ENCODE data around the gene C1orf116. TPM values are rescaled to one million over a fixed set of nuclear protein-coding genes. Genes with fewer than 3 reads are reported as not detected.
A peak's percentile ranks its signal among the peaks of the same experiment; 100 is the strongest.

The C1orf116 gene
- total RNA-seq, 3 donors from 2014 or later, result under 0.01 to 22.2 (median 5.6) TPM

DNA sequence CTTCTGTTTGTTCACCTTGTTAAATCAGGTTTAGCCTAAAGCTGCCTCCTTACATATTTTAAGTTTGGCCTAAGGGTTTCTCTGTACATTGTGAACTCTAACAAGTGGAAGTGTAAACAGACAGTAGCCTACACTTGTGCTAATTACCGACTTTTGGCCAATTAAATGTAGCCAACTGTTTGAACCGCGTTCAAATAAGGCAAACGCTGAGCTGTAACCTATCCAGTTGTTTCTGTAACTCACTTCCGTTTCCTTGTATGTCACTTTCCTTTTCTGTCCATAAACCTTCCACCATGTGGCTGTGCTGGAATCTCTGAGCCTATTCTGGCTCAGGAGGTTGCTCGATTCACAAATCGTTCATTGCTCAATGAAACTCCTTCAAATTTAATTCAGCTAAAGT is 54.3 kb downstream of the C1orf116 start:
- Histone ChIP-seq H3K27ac (peak overlapping the region in 1 of 2 donors; percentile 26), H3K9me3 (no peaks in the 10 kb centered on the region), H3K4me3 (no peak overlapping the region), H3K27me3 (no peaks in the 10 kb centered on the region), H3K4me1 (no peaks in the 10 kb centered on the region), H3K36me3 (no peaks in the 10 kb centered on the region)
- intact Hi-C loops (cut with DNase I; ENCODE audit: low total_unique reads), result no loop called here
- DNase-seq (ENCODE audit: low spot score in 2 of 2), result no peak
- TF ChIP-seq, protein P1, sequence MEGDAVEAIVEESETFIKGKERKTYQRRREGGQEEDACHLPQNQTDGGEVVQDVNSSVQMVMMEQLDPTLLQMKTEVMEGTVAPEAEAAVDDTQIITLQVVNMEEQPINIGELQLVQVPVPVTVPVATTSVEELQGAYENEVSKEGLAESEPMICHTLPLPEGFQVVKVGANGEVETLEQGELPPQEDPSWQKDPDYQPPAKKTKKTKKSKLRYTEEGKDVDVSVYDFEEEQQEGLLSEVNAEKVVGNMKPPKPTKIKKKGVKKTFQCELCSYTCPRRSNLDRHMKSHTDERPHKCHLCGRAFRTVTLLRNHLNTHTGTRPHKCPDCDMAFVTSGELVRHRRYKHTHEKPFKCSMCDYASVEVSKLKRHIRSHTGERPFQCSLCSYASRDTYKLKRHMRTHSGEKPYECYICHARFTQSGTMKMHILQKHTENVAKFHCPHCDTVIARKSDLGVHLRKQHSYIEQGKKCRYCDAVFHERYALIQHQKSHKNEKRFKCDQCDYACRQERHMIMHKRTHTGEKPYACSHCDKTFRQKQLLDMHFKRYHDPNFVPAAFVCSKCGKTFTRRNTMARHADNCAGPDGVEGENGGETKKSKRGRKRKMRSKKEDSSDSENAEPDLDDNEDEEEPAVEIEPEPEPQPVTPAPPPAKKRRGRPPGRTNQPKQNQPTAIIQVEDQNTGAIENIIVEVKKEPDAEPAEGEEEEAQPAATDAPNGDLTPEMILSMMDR (IDR thresholded peaks at IDR 0.05), result no peak
- TF ChIP-seq POLR2AphosphoS5 (IDR thresholded peaks at IDR 0.05) (no peak), POLR2A (IDR thresholded peaks at IDR 0.05) (no peak)

DNA sequence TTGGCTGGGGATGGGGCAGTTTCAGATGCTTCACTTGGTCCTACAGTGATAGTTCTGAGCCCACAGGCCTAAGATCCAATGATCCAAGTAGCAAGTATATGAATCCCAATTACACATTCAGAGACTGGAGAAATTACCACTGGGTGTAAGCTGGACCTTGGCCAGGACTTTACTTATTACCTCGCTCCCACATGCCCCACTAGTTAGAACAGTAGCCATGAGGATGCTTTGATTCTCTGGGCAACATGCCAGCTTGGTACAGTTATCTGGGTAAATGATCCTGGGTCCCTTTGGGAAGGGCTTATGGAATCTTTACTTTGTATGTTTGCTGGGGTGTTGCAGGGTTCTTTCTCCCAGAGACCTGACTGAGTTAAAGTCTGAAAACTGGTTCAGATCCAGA is 57.2 kb downstream of the C1orf116 start:
- DNase-seq (ENCODE audit: low spot score in 2 of 2), result no peak
- Histone ChIP-seq H3K4me1 (no peaks in the 10 kb centered on the region), H3K4me3 (no peak overlapping the region), H3K9me3 (no peaks in the 10 kb centered on the region), H3K36me3 (no peaks in the 10 kb centered on the region), H3K27ac (no peak overlapping the region), H3K27me3 (no peaks in the 10 kb centered on the region)
- TF ChIP-seq POLR2A (IDR thresholded peaks at IDR 0.05), result no peak
- TF ChIP-seq, protein P1 (IDR thresholded peaks at IDR 0.05), result no peak
- no peak for TF ChIP-seq POLR2AphosphoS5 (IDR thresholded peaks at IDR 0.05)
- intact Hi-C loops (cut with DNase I; ENCODE audit: low total_unique reads), result no loop called here

DNA sequence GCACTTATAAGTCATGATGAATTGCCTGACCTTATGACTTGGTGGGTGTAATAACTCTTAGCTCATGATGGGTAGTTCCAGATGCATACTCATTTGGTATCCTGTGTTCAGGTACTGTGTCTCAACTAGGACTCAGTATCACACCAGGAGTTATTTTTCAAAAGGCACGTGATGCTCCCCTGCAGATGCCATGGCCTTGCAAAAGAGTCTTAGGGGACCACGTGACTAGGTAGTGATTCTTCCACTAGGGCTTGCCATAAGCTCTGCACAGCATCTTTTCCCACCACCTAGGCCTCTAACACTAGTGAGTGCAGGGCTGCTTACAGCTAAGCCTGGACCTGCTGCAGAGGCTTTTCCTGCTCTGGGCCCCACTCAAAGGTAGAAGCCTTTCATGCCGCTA is 58.4 kb downstream of the C1orf116 start:
- no peak overlapping the region for H3K27ac ChIP-seq
- H3K9me3 ChIP-seq, result no peaks in the 10 kb centered on the region
- no peak overlapping the region for H3K4me3 ChIP-seq
- H3K36me3 ChIP-seq, result no peaks in the 10 kb centered on the region
- no peaks in the 10 kb centered on the region for H3K27me3 ChIP-seq
- no peaks in the 10 kb centered on the region for H3K4me1 ChIP-seq
- intact Hi-C loops (cut with DNase I; ENCODE audit: low total_unique reads), result no loop called here
- no peak for TF ChIP-seq POLR2A (IDR thresholded peaks at IDR 0.05)
- no peak for DNase-seq (ENCODE audit: low spot score in 2 of 2)

DNA sequence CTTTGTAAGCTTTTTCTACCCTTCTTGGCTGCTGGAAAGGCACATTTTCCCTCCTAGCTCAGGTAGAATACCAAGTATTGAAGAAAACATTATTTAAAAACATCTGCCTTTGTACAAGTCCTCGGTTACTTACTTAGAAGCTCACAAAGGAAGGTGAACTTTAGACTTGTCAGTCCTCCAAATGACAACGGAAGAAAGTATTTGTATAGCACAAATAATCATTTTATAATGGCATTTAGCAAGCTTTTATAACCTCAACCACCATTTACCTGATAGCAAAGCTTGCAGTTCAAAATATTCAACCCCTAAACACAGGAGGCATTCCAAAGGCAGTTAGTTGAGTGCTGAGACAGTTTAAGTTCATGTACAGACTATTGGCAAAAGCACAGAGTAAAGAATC is 59.8 kb downstream of the C1orf116 start:
- Histone ChIP-seq H3K36me3 (no peaks in the 10 kb centered on the region), H3K27ac (no peak overlapping the region), H3K27me3 (no peaks in the 10 kb centered on the region), H3K9me3 (no peaks in the 10 kb centered on the region), H3K4me1 (no peaks in the 10 kb centered on the region), H3K4me3 (no peak overlapping the region)
- no peak for DNase-seq (ENCODE audit: low spot score in 2 of 2)
- TF ChIP-seq, protein P1 (IDR thresholded peaks at IDR 0.05), result no peak
- TF ChIP-seq POLR2A (IDR thresholded peaks at IDR 0.05) (no peak), POLR2AphosphoS5 (IDR thresholded peaks at IDR 0.05) (no peak)
- intact Hi-C loops (cut with DNase I; ENCODE audit: low total_unique reads), result no loop called here

DNA sequence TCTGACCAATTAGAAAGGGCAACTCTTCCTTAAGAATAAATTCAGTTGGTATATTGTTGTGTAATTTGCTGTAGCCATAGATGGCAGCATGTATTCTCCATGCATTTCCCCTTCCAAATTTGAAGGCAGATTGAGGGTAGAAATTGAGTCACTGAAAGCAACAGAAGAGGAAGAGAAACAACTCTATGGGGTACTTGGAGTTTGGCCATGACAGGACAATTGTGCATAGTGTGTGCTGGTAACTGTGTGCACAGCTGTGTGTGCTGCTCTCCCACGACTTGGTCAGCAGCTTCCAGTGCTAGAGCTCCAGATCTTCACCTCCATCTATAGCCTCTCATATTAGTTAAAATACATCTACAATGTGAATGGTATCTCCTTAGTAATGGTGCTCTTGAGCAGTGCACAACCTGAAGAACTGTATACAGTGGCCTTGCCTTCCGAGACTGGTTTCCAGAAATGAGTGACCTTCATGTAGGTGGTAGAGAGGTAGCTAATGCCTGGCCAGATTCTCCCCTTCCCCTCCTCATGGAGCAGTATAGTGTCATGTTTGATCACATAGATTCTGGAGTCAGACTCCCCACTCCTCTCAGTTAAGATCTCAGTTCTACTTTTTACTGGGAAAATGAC is 61.4 kb downstream of the C1orf116 start:
- H3K9me3 ChIP-seq, result no peaks in the 10 kb centered on the region
- TF ChIP-seq POLR2AphosphoS5 (IDR thresholded peaks at IDR 0.05) (no peak), POLR2A (IDR thresholded peaks at IDR 0.05) (no peak)
- TF ChIP-seq, protein P1 (IDR thresholded peaks at IDR 0.05), result no peak
- intact Hi-C loops (cut with DNase I; ENCODE audit: low total_unique reads), result no loop called here
- DNase-seq (ENCODE audit: low spot score in 2 of 2), result no peak
- H3K4me1 ChIP-seq, result no peaks in the 10 kb centered on the region
- no peak overlapping the region for H3K4me3 ChIP-seq
- H3K27me3 ChIP-seq, result no peaks in the 10 kb centered on the region
- H3K27ac ChIP-seq, result no peak overlapping the region
- no peaks in the 10 kb centered on the region for H3K36me3 ChIP-seq

DNA sequence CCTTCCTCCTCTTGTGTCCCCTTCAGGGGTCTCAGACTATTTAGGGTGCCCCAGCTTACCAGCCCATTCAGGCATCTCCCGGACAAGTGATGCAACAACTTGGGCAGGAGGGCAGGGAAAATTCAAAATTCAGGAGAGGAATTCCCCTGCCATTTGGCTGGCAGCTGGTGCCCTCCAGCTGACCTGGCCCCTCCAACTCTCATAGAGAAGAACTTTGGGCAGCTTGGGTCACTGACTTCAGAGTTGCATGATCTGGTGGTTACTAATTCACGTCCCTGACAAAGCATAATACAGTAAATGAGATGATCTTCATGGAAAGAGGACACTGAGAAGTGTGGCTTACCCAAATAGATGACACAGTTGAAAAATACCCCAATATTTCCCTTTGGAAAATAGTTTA is 62.1 kb downstream of the C1orf116 start, which contains the start of gene FCAMR:
Gene FCAMR, minus strand, starts transcription at position 15 of the 400 bp plus-strand sequence. CDS start 335 bp downstream, outside the sequence.
- DNase-seq (ENCODE audit: low spot score in 2 of 2), result no peak
- Histone ChIP-seq H3K4me1 (no peaks in the 10 kb centered on the region), H3K27me3 (no peaks in the 10 kb centered on the region), H3K36me3 (no peaks in the 10 kb centered on the region), H3K27ac (no peak within 1 kb of the TSS), H3K9me3 (no peaks in the 10 kb centered on the region), H3K4me3 (no peak within 1 kb of the TSS)
- intact Hi-C loops (cut with DNase I; ENCODE audit: low total_unique reads), result no loop called here
- TF ChIP-seq POLR2A (IDR thresholded peaks at IDR 0.05) (no peak), POLR2AphosphoS5 (IDR thresholded peaks at IDR 0.05) (no peak)
- TF ChIP-seq, protein P1 (IDR thresholded peaks at IDR 0.05), result no peak

Measured in breast epithelium (tissue), 4 donors.